Progenitor cell of endocrine pancreas (in vitro differentiated cells): Measurements from ENCODE around the gene FAIM2. TPM values are rescaled to one million over a fixed set of nuclear protein-coding genes. Genes with fewer than 3 reads are reported as not detected.
"Not testable (repeated sequence)": the region's sequence is repeated elsewhere in the genome, so short reads cannot be mapped to it uniquely, and the experiment has no call there.

Source experiments
- DNase-seq: peaks from one replicate; pipeline ENCODE4 v3.0.0; 2021; ENCODE audit warnings: low spot score; ENCODE audit not compliant: unreplicated experiment
- H3K27ac Mint-ChIP-seq: 2 replicates; pipeline ENCODE4 v1.8.0; 2021; ENCODE audit warnings: mild to moderate bottlenecking, moderate library complexity, mixed read lengths
- H3K27me3 Mint-ChIP-seq: 2 replicates; pipeline ENCODE4 v1.8.0; 2021; ENCODE audit warnings: mixed read lengths
- H3K36me3 Mint-ChIP-seq: 2 replicates; pipeline ENCODE4 v1.8.0; 2022; ENCODE audit warnings: mixed read lengths; ENCODE audit not compliant: insufficient read depth
- H3K4me1 Mint-ChIP-seq: 2 replicates; pipeline ENCODE4 v1.8.0; 2021; ENCODE audit warnings: low read depth, mixed read lengths
- H3K4me3 Mint-ChIP-seq: 2 replicates; pipeline ENCODE4 v1.8.0; 2021; ENCODE audit warnings: low read depth, mild to moderate bottlenecking, moderate library complexity, mixed read lengths
- H3K9me3 Mint-ChIP-seq: 2 replicates; pipeline ENCODE4 v1.8.0; 2021; ENCODE audit warnings: low read depth, mixed read lengths
- total RNA-seq: library from RNA; stranded (reverse); gene quantifications from 2 replicates; pipeline ENCODE4 v1.2.1, GENCODE V29; 2021
- TF ChIP-seq, protein P1 (sequence below): fragments of 200-600 bp; sonication (generic); IDR thresholded peaks from one replicate; pipeline ENCODE4 v1.5.0; 2021; ENCODE audit warnings: antibody characterized with exemption, mild to moderate bottlenecking; ENCODE audit not compliant: unreplicated experiment

Gene FAIM2
- total RNA-seq, 1 donor from 2014 or later = not detected

- peaks cover 22% of the 10 kb centered on the region for H3K9me3 Mint-ChIP-seq
- H3K4me3 Mint-ChIP-seq = no peak overlapping the region
- H3K27ac Mint-ChIP-seq = no peak overlapping the region
- DNase-seq = no peak
- H3K4me1 Mint-ChIP-seq = peaks cover 15% of the 10 kb centered on the region
- peaks cover 25% of the 10 kb centered on the region for H3K27me3 Mint-ChIP-seq
- no peaks in the 10 kb centered on the region for H3K36me3 Mint-ChIP-seq
- TF ChIP-seq, protein P1, sequence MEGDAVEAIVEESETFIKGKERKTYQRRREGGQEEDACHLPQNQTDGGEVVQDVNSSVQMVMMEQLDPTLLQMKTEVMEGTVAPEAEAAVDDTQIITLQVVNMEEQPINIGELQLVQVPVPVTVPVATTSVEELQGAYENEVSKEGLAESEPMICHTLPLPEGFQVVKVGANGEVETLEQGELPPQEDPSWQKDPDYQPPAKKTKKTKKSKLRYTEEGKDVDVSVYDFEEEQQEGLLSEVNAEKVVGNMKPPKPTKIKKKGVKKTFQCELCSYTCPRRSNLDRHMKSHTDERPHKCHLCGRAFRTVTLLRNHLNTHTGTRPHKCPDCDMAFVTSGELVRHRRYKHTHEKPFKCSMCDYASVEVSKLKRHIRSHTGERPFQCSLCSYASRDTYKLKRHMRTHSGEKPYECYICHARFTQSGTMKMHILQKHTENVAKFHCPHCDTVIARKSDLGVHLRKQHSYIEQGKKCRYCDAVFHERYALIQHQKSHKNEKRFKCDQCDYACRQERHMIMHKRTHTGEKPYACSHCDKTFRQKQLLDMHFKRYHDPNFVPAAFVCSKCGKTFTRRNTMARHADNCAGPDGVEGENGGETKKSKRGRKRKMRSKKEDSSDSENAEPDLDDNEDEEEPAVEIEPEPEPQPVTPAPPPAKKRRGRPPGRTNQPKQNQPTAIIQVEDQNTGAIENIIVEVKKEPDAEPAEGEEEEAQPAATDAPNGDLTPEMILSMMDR = no peak
These were observed 22.1 kb downstream of the FAIM2 start for GRCh38 chr12:49881415-49882247.

DNA sequence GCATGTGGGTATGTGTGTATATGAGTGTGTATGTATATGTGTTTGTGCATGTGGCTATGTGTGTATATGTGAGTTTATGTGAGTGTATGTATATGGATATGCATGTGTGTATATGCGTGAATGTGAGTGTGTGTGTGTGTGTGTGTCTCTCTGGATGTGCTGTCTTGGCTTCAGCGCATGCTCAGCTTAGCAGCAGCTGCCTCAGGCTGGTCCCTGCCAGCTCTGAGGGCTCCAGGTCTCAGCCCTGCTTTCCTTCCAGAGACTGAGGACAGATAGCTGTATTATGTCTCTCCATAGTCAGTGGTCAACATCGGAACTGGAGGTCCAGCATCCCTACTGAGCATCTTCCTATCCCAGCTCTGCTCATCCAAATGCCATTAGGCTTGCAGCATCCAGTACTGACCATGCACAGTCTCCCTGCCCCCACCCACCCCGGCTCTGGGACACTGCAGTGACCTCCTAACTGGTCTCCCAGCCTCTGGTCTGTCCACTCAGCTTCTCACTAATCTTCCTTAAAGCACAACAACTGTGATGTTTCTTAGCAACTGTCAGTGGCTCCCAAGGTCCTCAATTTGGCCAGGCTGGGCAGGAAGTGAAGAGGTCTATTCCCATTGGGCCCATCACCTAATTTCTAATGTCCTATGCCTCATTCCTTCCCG lies 22.8 kb downstream of the FAIM2 start:
- Mint-ChIP-seq H3K27ac (no peak overlapping the region), H3K36me3 (no peaks in the 10 kb centered on the region), H3K9me3 (peaks cover 22% of the 10 kb centered on the region), H3K27me3 (peaks cover 24% of the 10 kb centered on the region), H3K4me1 (peaks cover 15% of the 10 kb centered on the region), H3K4me3 (no peak overlapping the region)
- DNase-seq = no peak
- TF ChIP-seq, protein P1 = no peak

- H3K36me3 Mint-ChIP-seq, DNase-seq, H3K4me1 Mint-ChIP-seq, H3K4me3 Mint-ChIP-seq, H3K27ac Mint-ChIP-seq: not testable (repeated sequence)
- H3K27me3 Mint-ChIP-seq = peaks cover 14% of the 10 kb centered on the region
- peaks cover 22% of the 10 kb centered on the region for H3K9me3 Mint-ChIP-seq
These were observed 24.6 kb downstream of the FAIM2 start for GRCh38 chr12:49879065-49879464.

GRCh38 chr12:49878021-49878420 lies 25.7 kb downstream of the FAIM2 start:
- Mint-ChIP-seq H3K4me3 (no peak overlapping the region), H3K27ac (no peak overlapping the region), H3K36me3 (no peaks in the 10 kb centered on the region), H3K4me1 (peaks cover 4% of the 10 kb centered on the region), H3K27me3 (peaks cover 6% of the 10 kb centered on the region), H3K9me3 (peaks cover 22% of the 10 kb centered on the region)
- TF ChIP-seq, protein P1 = no peak
- DNase-seq = no peak

- H3K27me3 Mint-ChIP-seq = no peaks in the 10 kb centered on the region
- H3K4me1 Mint-ChIP-seq = no peaks in the 10 kb centered on the region
- peaks cover 22% of the 10 kb centered on the region for H3K9me3 Mint-ChIP-seq
These were observed 26.6 kb downstream of the FAIM2 start for GRCh38 chr12:49877066-49877465.

More at GRCh38 chr12:49877066-49877465, 26.6 kb downstream of the FAIM2 start:
- Mint-ChIP-seq H3K4me3 (no peak overlapping the region), H3K36me3 (no peaks in the 10 kb centered on the region), H3K27ac (no peak overlapping the region)
- TF ChIP-seq, protein P1 = no peak
- DNase-seq = no peak
